GM06990 (cell line): Measurements from ENCODE around the gene FBLN2.

Source experiments
- DNase-seq: peaks from one replicate; pipeline ENCODE4 v3.0.0-alpha.2; 2011; ENCODE audit not compliant: insufficient read length; ENCODE audit errors: extremely low read depth
- H3K27me3 ChIP-seq: replicated peaks from 2 replicates; pipeline ENCODE4 v1.6.0; 2011; ENCODE audit warnings: low read length; ENCODE audit not compliant: control insufficient read depth, insufficient read depth
- H3K36me3 ChIP-seq: 2 replicates; pipeline ENCODE4 v1.5.1; 2011; ENCODE audit warnings: low read length; ENCODE audit not compliant: control insufficient read depth, insufficient read depth
- H3K4me3 ChIP-seq: replicated peaks from 2 replicates; pipeline ENCODE4 v1.5.1; 2011; ENCODE audit warnings: low read depth, mild to moderate bottlenecking, control low read depth, low read length
- CTCF ChIP-seq: IDR thresholded peaks from 2 replicates; pipeline ENCODE4 v1.5.1; 2011; ENCODE audit warnings: low read length, control low read depth, mild to moderate bottlenecking, inconsistent platforms; ENCODE audit not compliant: insufficient read depth, poor library complexity, severe bottlenecking

Gene FBLN2

GRCh38 chr3:13627681-13628080 is 78.8 kb downstream of the FBLN2 start:
- Histone ChIP-seq H3K36me3 (no peaks in the 10 kb centered on the region), H3K27me3 (no peaks in the 10 kb centered on the region; the same call in 1 of the 2 replicates), H3K4me3 (no peak overlapping the region)
- TF ChIP-seq CTCF: no peak
- no peak for DNase-seq

DNA sequence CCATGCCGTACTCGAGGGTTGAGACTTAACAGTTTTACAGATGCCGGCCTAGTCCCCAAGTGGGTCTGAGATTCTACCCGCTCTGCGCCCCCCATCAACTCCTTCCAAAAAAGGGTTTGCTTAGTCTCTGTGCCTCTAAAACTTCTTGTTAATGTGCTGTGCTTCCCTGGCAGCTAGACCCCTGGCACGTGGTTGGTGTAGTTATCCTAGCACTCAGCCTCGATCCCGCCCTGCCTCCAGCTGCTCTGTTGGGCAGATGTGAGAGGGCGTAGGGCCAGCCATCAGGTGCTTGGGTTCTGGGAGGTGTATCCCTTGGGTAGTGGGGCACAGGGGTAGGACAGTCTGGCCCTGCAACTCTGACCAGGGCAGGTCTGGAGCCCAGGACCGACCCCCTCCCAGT is 79.5 kb downstream of the FBLN2 start:
- DNase-seq: no peak
- TF ChIP-seq CTCF: no peak
- Histone ChIP-seq H3K36me3 (no peaks in the 10 kb centered on the region), H3K4me3 (no peak overlapping the region), H3K27me3 (no peaks in the 10 kb centered on the region; the same call in 1 of the 2 replicates)

DNA sequence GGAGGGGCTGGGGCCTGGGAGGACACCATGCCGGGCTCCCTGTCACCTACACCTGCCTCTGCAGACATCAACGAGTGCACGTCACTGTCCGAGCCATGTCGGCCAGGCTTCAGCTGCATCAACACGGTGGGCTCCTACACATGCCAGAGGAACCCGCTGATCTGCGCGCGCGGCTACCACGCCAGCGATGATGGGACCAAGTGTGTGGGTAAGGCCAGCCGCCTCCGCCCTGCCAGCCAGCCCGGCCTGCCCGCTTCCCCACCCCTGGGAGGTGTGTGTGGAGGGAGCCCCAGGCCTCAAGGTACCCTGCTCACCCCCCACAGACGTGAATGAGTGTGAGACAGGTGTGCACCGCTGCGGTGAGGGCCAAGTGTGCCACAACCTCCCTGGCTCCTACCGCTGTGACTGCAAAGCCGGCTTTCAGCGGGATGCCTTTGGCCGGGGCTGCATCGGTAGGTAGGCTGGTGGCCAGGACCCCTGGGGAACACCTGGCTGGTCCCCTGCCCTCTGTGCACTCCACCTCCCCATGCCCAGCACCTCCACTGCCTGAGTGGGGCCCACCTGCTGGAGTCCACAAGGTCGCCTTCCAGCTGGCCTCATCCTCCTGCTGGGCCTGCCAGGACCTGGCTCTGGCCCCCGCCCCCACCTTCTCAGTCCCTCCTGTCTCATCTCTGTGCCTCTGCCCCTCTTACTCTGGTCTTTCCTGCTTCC is 80.1 kb downstream of the FBLN2 start:
- no peak for DNase-seq
- TF ChIP-seq CTCF: no peak
- H3K27me3 ChIP-seq: no peaks in the 10 kb centered on the region; the same call in none of the 2 replicates
- H3K36me3 ChIP-seq: no peaks in the 10 kb centered on the region
- no peak overlapping the region for H3K4me3 ChIP-seq

DNA sequence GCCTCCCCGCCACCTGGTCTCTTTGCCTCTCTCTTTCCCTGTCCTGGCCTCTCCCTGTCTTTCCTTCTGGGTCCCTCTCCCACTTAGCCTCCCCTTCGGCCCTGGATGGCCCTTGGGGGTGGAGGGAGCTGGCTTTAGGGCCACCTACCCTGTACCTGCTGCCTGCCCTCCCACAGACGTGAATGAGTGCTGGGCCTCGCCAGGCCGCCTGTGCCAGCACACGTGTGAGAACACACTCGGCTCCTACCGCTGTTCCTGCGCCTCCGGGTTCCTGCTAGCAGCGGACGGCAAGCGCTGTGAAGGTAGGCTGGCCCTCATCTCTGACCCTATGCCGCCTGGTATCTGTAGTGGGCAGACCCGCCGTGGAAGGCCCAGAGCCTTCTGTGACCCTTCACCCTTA is 80.7 kb downstream of the FBLN2 start:
- no peak overlapping the region for H3K4me3 ChIP-seq
- H3K27me3 ChIP-seq: no peaks in the 10 kb centered on the region; the same call in none of the 2 replicates
- no peak for TF ChIP-seq CTCF
- H3K36me3 ChIP-seq: no peaks in the 10 kb centered on the region
- DNase-seq: no peak

- no peak for DNase-seq
These were observed 82.3 kb downstream of the FBLN2 start for GRCh38 chr3:13631256-13631655.

More at GRCh38 chr3:13631256-13631655, 82.3 kb downstream of the FBLN2 start:
- TF ChIP-seq CTCF: no peak
- Histone ChIP-seq H3K36me3 (no peaks in the 10 kb centered on the region), H3K4me3 (no peak overlapping the region), H3K27me3 (no peaks in the 10 kb centered on the region; the same call in none of the 2 replicates)
